ENCODE results near the gene ZGLP1. TPM values are rescaled to one million over a fixed set of nuclear protein-coding genes. Genes with fewer than 3 reads are reported as not detected.
A peak's percentile ranks its signal among the peaks of the same experiment; 100 is the strongest.

The ZGLP1 gene
- total and polyA plus RNA-seq, 2 of the 13 experiments (the other 11 are each of a cell fraction or from before 2014, with no cell fraction given) = 2.4 to 3.0 TPM

DNA sequence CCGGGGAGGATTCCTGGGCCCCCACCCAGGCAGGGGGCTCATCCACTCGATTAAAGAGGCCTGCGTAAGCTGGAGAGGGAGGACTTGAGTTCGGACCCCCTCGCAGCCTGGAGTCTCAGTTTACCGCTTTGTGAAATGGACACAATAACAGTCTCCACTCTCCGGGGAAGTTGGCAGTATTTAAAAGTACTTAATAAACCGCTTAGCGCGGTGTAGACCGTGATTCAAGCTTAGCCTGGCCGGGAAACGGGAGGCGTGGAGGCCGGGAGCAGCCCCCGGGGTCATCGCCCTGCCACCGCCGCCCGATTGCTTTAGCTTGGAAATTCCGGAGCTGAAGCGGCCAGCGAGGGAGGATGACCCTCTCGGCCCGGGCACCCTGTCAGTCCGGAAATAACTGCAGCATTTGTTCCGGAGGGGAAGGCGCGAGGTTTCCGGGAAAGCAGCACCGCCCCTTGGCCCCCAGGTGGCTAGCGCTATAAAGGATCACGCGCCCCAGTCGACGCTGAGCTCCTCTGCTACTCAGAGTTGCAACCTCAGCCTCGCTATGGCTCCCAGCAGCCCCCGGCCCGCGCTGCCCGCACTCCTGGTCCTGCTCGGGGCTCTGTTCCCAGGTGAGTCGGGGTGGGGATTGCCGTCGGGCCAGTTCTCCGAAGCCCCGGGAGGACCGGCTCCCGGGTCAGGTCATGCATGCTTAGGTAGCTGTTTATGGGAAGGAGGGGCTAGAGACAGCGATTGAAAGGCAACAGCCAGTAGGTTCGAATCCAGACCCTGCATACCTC is 38.8 kb downstream of the ZGLP1 start, which contains the start of gene ICAM1 (continued):
- TF ChIP-seq PAF1 (CRISPR knock-in tag; IDR thresholded peaks at IDR 0.05) = no peak
- 0 out of 2 replicates have a peak, but pooled peaks have one; percentile 35 for TF ChIP-seq HNF4A (CRISPR knock-in tag; IDR thresholded peaks at IDR 0.05)
- 0 out of 2 replicates have a peak, but pooled peaks have one; percentile 68 for TF ChIP-seq SRY (CRISPR knock-in tag; IDR thresholded peaks at IDR 0.05)
- TF ChIP-seq, protein P1, sequence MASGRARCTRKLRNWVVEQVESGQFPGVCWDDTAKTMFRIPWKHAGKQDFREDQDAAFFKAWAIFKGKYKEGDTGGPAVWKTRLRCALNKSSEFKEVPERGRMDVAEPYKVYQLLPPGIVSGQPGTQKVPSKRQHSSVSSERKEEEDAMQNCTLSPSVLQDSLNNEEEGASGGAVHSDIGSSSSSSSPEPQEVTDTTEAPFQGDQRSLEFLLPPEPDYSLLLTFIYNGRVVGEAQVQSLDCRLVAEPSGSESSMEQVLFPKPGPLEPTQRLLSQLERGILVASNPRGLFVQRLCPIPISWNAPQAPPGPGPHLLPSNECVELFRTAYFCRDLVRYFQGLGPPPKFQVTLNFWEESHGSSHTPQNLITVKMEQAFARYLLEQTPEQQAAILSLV (CRISPR knock-in tag; IDR thresholded peaks at IDR 0.05; ENCODE audit: borderline replicate concordance) = peak; percentile 87; the same call in 1 of the 2 replicates
- TF ChIP-seq, protein P2, sequence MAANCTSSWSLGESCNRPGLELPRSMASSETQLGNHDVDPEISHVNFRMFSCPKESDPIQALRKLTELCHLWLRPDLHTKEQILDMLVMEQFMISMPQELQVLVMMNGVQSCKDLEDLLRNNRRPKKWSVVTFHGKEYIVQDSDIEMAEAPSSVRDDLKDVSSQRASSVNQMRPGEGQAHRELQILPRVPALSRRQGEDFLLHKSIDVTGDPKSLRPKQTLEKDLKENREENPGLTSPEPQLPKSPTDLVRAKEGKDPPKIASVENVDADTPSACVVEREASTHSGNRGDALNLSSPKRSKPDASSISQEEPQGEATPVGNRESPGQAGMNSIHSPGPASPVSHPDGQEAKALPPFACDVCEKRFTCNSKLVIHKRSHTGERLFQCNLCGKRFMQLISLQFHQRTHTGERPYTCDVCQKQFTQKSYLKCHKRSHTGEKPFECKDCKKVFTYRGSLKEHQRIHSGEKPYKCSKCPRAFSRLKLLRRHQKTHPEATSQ (CRISPR knock-in tag; IDR thresholded peaks at IDR 0.05; ENCODE audit: borderline replicate concordance) = peak; percentile 77; the same call in 1 of the 2 replicates
- TF ChIP-seq, protein P3, sequence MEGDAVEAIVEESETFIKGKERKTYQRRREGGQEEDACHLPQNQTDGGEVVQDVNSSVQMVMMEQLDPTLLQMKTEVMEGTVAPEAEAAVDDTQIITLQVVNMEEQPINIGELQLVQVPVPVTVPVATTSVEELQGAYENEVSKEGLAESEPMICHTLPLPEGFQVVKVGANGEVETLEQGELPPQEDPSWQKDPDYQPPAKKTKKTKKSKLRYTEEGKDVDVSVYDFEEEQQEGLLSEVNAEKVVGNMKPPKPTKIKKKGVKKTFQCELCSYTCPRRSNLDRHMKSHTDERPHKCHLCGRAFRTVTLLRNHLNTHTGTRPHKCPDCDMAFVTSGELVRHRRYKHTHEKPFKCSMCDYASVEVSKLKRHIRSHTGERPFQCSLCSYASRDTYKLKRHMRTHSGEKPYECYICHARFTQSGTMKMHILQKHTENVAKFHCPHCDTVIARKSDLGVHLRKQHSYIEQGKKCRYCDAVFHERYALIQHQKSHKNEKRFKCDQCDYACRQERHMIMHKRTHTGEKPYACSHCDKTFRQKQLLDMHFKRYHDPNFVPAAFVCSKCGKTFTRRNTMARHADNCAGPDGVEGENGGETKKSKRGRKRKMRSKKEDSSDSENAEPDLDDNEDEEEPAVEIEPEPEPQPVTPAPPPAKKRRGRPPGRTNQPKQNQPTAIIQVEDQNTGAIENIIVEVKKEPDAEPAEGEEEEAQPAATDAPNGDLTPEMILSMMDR (CRISPR knock-in tag; IDR thresholded peaks at IDR 0.05) = peak; percentile 51
- TF ChIP-seq, protein P4, sequence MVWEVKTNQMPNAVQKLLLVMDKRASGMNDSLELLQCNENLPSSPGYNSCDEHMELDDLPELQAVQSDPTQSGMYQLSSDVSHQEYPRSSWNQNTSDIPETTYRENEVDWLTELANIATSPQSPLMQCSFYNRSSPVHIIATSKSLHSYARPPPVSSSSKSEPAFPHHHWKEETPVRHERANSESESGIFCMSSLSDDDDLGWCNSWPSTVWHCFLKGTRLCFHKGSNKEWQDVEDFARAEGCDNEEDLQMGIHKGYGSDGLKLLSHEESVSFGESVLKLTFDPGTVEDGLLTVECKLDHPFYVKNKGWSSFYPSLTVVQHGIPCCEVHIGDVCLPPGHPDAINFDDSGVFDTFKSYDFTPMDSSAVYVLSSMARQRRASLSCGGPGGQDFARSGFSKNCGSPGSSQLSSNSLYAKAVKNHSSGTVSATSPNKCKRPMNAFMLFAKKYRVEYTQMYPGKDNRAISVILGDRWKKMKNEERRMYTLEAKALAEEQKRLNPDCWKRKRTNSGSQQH (CRISPR knock-in tag; IDR thresholded peaks at IDR 0.05; ENCODE audit: low read depth) = peak; percentile 69; the same call in 1 of the 2 replicates
- no peak for TF ChIP-seq NCOR1 (IDR thresholded peaks at IDR 0.05; ENCODE audit: borderline replicate concordance, low read length)
- TF ChIP-seq FOXC1 (CRISPR knock-in tag; IDR thresholded peaks at IDR 0.05; ENCODE audit: borderline replicate concordance) = peak; percentile 92; the same call in 1 of the 2 replicates
- TF ChIP-seq POLR2AphosphoS2 (IDR thresholded peaks at IDR 0.05; ENCODE audit: low read depth, low read length) = no peak
- TF ChIP-seq ZNF160 (CRISPR knock-in tag; IDR thresholded peaks at IDR 0.05) = peak; percentile 87; the same call in 1 of the 2 replicates
- TF ChIP-seq TBL1XR1 (IDR thresholded peaks at IDR 0.05; ENCODE audit: borderline replicate concordance, low read length, partially characterized antibody) = no peak
- peak; percentile 64 for TF ChIP-seq ZNF205 (CRISPR knock-in tag; IDR thresholded peaks at IDR 0.05)
- TF ChIP-seq EP300 (IDR thresholded peaks at IDR 0.05; ENCODE audit: low read depth in 2 of 2, low read length in 2 of 2) = peak in 1 of 2 experiments; percentile 57; a peak in 2 of 4 replicates
- peak; percentile 85 for TF ChIP-seq EP300 (CRISPR knock-in tag; IDR thresholded peaks at IDR 0.05; ENCODE audit: borderline replicate concordance)
- TF ChIP-seq ZNF766 (CRISPR knock-in tag; IDR thresholded peaks at IDR 0.05; ENCODE audit: borderline replicate concordance) = peak; percentile 65; the same call in 1 of the 2 replicates
- TF ChIP-seq ZC3H4 (CRISPR knock-in tag; IDR thresholded peaks at IDR 0.05; ENCODE audit: borderline replicate concordance) = no peak
- no peak for TF ChIP-seq ZNF3 (CRISPR knock-in tag; IDR thresholded peaks at IDR 0.05)
- TF ChIP-seq, protein P5, sequence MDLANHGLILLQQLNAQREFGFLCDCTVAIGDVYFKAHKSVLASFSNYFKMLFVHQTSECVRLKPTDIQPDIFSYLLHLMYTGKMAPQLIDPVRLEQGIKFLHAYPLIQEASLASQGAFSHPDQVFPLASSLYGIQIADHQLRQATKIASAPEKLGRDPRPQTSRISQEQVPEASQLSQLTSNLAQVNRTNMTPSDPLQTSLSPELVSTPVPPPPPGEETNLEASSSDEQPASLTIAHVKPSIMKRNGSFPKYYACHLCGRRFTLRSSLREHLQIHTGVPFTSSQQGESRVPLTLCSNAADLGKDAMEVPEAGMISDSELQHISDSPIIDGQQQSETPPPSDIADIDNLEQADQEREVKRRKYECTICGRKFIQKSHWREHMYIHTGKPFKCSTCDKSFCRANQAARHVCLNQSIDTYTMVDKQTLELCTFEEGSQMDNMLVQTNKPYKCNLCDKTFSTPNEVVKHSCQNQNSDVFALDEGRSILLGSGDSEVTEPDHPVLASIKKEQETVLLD (CRISPR knock-in tag; IDR thresholded peaks at IDR 0.05; ENCODE audit: low read depth) = peak; percentile 58; the same call in 1 of the 2 replicates
- peak; percentile 69; the same call in 1 of the 2 replicates for TF ChIP-seq AHR (CRISPR knock-in tag; IDR thresholded peaks at IDR 0.05)
- TF ChIP-seq ZBTB20 (CRISPR knock-in tag; IDR thresholded peaks at IDR 0.05; ENCODE audit: borderline replicate concordance, low read depth) = 0 out of 2 replicates have a peak, but pooled peaks have one; percentile 48
- TF ChIP-seq HOXA5 (CRISPR knock-in tag; IDR thresholded peaks at IDR 0.05) = no peak

Data from HepG2 (cell line).